Measurements from ENCODE around the gene STAT1. TPM values are rescaled to one million over a fixed set of nuclear protein-coding genes. Genes with fewer than 3 reads are reported as not detected.

STAT1 gene
- total and polyA plus RNA-seq, 4 donors, result 21.6 to 80.1 (median 74.1) TPM

GRCh38 chr2:190984595-190984994, 29.4 kb downstream of the STAT1 start:
- Histone ChIP-seq H3K36me3 (ENCODE audit: control insufficient read depth in 4 of 4, insufficient read depth in 4 of 4, low read length in 4 of 4) (peaks cover 25 to 56% (median 50%) of the 10 kb centered on the region in 4 donors), H3K4me3 (no peak overlapping the region), H3K4me1 (ENCODE audit: control insufficient read depth in 5 of 5, insufficient read depth in 5 of 5, low read length in 5 of 5) (peaks cover 0 to 7% (median 4%) of the 10 kb centered on the region in 5 donors), H3K9me3 (ENCODE audit: control insufficient read depth in 4 of 4, insufficient read depth in 3 of 4, low read length in 3 of 4) (no peaks in the 10 kb centered on the region), H3K9ac (ENCODE audit: insufficient read depth in 1 of 2, low read length in 2 of 2) (no peak overlapping the region), H3K27me3 (ENCODE audit: control insufficient read depth in 3 of 3, insufficient read depth in 3 of 3, low read length in 2 of 3) (no peaks in the 10 kb centered on the region), H3K27ac (ENCODE audit: low read depth in 1 of 2, low read length in 1 of 2) (no peak overlapping the region)
- DNase-seq (no peak), ATAC-seq (ENCODE audit: insufficient read depth, low FRiP score) (no peak)
- WGBS, 2 donors, result 83 to 94% methylated on average over 5 of the region's 5 CpGs
- TF ChIP-seq CTCF (IDR thresholded peaks at IDR 0.05; ENCODE audit: control extremely low read depth, extremely low read depth), result no peak

- H3K27ac ChIP-seq (ENCODE audit: low read depth in 1 of 2, low read length in 1 of 2), result no peak overlapping the region
- no peak overlapping the region for H3K9ac ChIP-seq (ENCODE audit: insufficient read depth in 1 of 2, low read length in 2 of 2)
- 84 to 85% methylated on average over 8 of the region's 8 CpGs for WGBS, 2 donors
- no peak overlapping the region for H3K4me3 ChIP-seq
- no peaks in the 10 kb centered on the region for H3K9me3 ChIP-seq (ENCODE audit: control insufficient read depth in 4 of 4, insufficient read depth in 3 of 4, low read length in 3 of 4)
- H3K4me1 ChIP-seq (ENCODE audit: control insufficient read depth in 5 of 5, insufficient read depth in 5 of 5, low read length in 5 of 5), result peaks cover 0 to 12% (median 4%) of the 10 kb centered on the region in 5 donors
- DNase-seq (no peak), ATAC-seq (ENCODE audit: insufficient read depth, low FRiP score) (no peak)
- H3K36me3 ChIP-seq (ENCODE audit: control insufficient read depth in 4 of 4, insufficient read depth in 4 of 4, low read length in 4 of 4), result peaks cover 20 to 63% (median 50%) of the 10 kb centered on the region in 4 donors
- no peak for TF ChIP-seq CTCF (IDR thresholded peaks at IDR 0.05; ENCODE audit: control extremely low read depth, extremely low read depth)
- H3K27me3 ChIP-seq (ENCODE audit: control insufficient read depth in 3 of 3, insufficient read depth in 3 of 3, low read length in 2 of 3), result no peaks in the 10 kb centered on the region
Observed at GRCh38 chr2:190982262-190983034, 31.5 kb downstream of the STAT1 start.

GRCh38 chr2:190981733-190982132, 32.2 kb downstream of the STAT1 start:
- ATAC-seq (ENCODE audit: insufficient read depth, low FRiP score) (no peak), DNase-seq (no peak)
- no peak for TF ChIP-seq CTCF (IDR thresholded peaks at IDR 0.05; ENCODE audit: control extremely low read depth, extremely low read depth)
- H3K9me3 ChIP-seq (ENCODE audit: control insufficient read depth in 4 of 4, insufficient read depth in 3 of 4, low read length in 3 of 4), result no peaks in the 10 kb centered on the region
- no peaks in the 10 kb centered on the region for H3K27me3 ChIP-seq (ENCODE audit: control insufficient read depth in 3 of 3, insufficient read depth in 3 of 3, low read length in 2 of 3)
- peaks cover 23 to 60% (median 49%) of the 10 kb centered on the region in 4 donors for H3K36me3 ChIP-seq (ENCODE audit: control insufficient read depth in 4 of 4, insufficient read depth in 4 of 4, low read length in 4 of 4)
- no peak overlapping the region for H3K9ac ChIP-seq (ENCODE audit: insufficient read depth in 1 of 2, low read length in 2 of 2)
- H3K4me3 ChIP-seq, result no peak overlapping the region
- WGBS, 2 donors, result 94 to 95% methylated on average over 1 of the region's 1 CpG
- peaks cover 0 to 12% (median 4%) of the 10 kb centered on the region in 5 donors for H3K4me1 ChIP-seq (ENCODE audit: control insufficient read depth in 5 of 5, insufficient read depth in 5 of 5, low read length in 5 of 5)
- no peak overlapping the region for H3K27ac ChIP-seq (ENCODE audit: low read depth in 1 of 2, low read length in 1 of 2)

Measured in lung (tissue), 12 donors.